Spleen (tissue), 7 donors: Measurements from ENCODE around the gene ANKEF1.

Experiments used
- POLR2AphosphoS5 ChIP-seq, 3 donors: sonication (generic); formaldehyde crosslinking; IDR thresholded peaks; one replicate each; pipeline ENCODE4 v1.5.1; 2017; ENCODE audit warnings: antibody characterized with exemption in 3 of 3
- TF ChIP-seq, protein P1 (sequence below), 11 experiments: fragments of 200-600 bp in 7 of 11; fragments of 450-650 bp in 4 of 11; sonication (generic) in 4 of 11; IDR thresholded peaks in 8 of 11; conservative IDR thresholded peaks in 3 of 11; 1 replicate in 7 of 11; 2 replicates in 4 of 11; pipeline versions ENCODE4 v1.4.0 to v1.8.0; 2016 to 2021; ENCODE audit warnings: antibody characterized with exemption in 11 of 11, inconsistent platforms in 4 of 11, mild to moderate bottlenecking in 1 of 11
- donor health status: DM: no; HTN: no; CAD: no; lungs with moderate emphysema.
- donor health status: DM: no; HTN: no; CAD: no.
- donor health status: DM: no; HTN: no; CAD: no.

DNA sequence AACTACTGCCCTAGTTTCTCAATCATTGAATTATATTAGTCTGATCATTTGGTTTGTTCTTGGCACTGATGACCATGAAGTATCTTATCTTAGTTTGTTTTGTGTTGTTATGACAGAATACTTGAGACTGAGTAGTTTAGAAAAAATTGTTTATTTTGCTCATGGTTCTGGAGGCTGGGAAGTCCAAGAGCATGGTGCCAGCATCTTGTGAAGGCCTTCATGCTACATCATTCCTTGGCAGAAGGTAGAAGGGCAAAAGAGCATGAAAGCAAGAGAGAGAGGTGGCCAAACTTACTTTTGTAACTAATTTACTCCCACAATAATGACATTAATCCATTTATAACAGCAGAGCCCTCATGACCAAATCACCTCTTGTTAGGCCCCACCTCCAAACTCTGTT lies 40.1 kb upstream of the ANKEF1 start:
- TF ChIP-seq, protein P1, sequence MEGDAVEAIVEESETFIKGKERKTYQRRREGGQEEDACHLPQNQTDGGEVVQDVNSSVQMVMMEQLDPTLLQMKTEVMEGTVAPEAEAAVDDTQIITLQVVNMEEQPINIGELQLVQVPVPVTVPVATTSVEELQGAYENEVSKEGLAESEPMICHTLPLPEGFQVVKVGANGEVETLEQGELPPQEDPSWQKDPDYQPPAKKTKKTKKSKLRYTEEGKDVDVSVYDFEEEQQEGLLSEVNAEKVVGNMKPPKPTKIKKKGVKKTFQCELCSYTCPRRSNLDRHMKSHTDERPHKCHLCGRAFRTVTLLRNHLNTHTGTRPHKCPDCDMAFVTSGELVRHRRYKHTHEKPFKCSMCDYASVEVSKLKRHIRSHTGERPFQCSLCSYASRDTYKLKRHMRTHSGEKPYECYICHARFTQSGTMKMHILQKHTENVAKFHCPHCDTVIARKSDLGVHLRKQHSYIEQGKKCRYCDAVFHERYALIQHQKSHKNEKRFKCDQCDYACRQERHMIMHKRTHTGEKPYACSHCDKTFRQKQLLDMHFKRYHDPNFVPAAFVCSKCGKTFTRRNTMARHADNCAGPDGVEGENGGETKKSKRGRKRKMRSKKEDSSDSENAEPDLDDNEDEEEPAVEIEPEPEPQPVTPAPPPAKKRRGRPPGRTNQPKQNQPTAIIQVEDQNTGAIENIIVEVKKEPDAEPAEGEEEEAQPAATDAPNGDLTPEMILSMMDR (IDR thresholded peaks at IDR 0.05 in 8 of 11, conservative IDR thresholded peaks at IDR 0.05 in 3 of 11) = no peak
- TF ChIP-seq POLR2AphosphoS5 (IDR thresholded peaks at IDR 0.05) = no peak
